OCI-LY1 (cell line): ENCODE measurements around the gene EEF1AKMT2.

Experiments
- CTCF ChIP-seq: fragments of 200-600 bp; sonication (generic), shearing (Covaris generic); IDR thresholded peaks from 2 replicates; pipeline ENCODE4 v1.5.1; 2017; ENCODE audit warnings: mild to moderate bottlenecking, antibody characterized with exemption, low read length, moderate library complexity, mixed read lengths
- EZH2 ChIP-seq: fragments of 200-600 bp; sonication (generic), shearing (Covaris generic); IDR thresholded peaks from 2 replicates; pipeline ENCODE4 v1.8.0; 2017; ENCODE audit warnings: borderline replicate concordance, mixed run types, mild to moderate bottlenecking, antibody characterized with exemption, low read length, moderate library complexity, mixed read lengths

GRCh38 chr10:124737708-124738107 is 54.0 kb downstream of the EEF1AKMT2 start:
- TF ChIP-seq CTCF (no peak), EZH2 (no peak)
